Activated T-cell treated with anti-CD3 and anti-CD28 coated beads for 24 hours (primary cell): ENCODE data around the gene PICK1.
"Not testable (repeated sequence)": the region's sequence is repeated elsewhere in the genome, so short reads cannot be mapped to it uniquely, and the experiment has no call there.

Experiments
- DNase-seq: peaks from one replicate; pipeline ENCODE4 v3.0.0-alpha.2; 2020; ENCODE audit warnings: low read depth

Gene PICK1

GRCh38 chr22:38117556-38117955 is 60.4 kb downstream of the PICK1 start:
- DNase-seq, result not testable (repeated sequence)

GRCh38 chr22:38118182-38118581 is 61.0 kb downstream of the PICK1 start:
- DNase-seq, result no peak

GRCh38 chr22:38118747-38119146 is 61.5 kb downstream of the PICK1 start:
- DNase-seq, result not testable (repeated sequence)

GRCh38 chr22:38120359-38121110 is 63.3 kb downstream of the PICK1 start:
- DNase-seq, result no peak

- no peak for DNase-seq
Measured at GRCh38 chr22:38122616-38123015, 65.4 kb downstream of the PICK1 start.

GRCh38 chr22:38124236-38124974 is 67.2 kb downstream of the PICK1 start:
- no peak for DNase-seq

- DNase-seq, result no peak
Measured at GRCh38 chr22:38125038-38125610, 67.9 kb downstream of the PICK1 start.
